HG02981 (cell line): Measurements from ENCODE around the gene FOXL1.

Source experiments
- ATAC-seq: cut with Tn5 transposase; IDR thresholded peaks from one replicate; pipeline ENCODE4 v1.9.1; 2021; ENCODE audit warnings: mild to moderate bottlenecking, moderate library complexity; ENCODE audit not compliant: unreplicated experiment

Gene FOXL1

DNA sequence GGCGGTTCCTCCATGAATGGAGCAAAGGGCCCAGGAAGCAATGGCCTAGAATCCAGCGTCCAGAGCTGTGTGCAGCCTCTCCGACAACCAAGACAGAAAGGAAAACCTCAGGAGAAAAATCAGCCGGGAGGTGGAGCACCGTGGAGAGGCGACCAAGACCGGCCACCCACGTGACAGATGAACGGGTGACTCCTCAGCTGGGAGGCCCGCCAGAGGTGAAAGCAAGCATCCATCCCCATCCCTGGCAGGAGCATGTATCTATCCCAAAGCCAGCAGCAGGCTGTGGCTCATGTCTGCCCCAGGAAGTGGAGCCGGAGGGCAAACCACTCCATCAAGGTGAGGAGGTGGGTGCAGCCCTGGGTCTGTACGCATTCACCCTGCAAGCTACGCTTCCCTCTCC, 52.1 kb downstream of the FOXL1 start:
- ATAC-seq: no peak

DNA sequence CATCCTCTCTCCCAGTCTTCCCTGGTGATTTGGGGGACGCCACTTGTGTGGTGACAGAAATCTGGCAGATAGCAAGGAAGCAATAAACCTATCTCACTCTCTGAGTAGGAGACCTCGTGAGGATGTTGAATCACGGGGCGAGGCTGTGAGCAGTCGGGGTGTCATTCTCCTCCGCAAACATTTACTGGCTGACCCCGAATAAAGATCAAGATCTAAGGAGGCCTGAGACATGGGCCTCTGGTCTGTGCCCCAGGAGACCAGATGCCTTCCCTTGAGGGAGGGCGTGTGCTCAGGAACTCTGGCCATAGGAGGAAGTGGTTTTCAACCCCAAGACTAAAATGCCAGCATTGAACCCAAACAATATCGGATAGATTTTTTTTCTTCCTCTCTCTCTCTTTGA, 53.1 kb downstream of the FOXL1 start:
- ATAC-seq: no peak
